ENCODE data around the gene TGFBRAP1. TPM values are rescaled to one million over a fixed set of nuclear protein-coding genes. Genes with fewer than 3 reads are reported as not detected.
A peak's percentile ranks its signal among the peaks of the same experiment; 100 is the strongest.

The TGFBRAP1 gene
- total and polyA plus RNA-seq, 2 experiments from 2014 or later = 8.5 to 11.3 TPM

- Histone ChIP-seq H3K27me3 (replicated peaks; ENCODE audit: insufficient read depth) (no peaks in the 10 kb centered on the region), H3K4me1 (ENCODE audit: insufficient read depth) (peaks cover 34% of the 10 kb centered on the region), H3K27ac (peak overlapping the region; percentile 68; the same call in 1 of the 2 replicates), H3K4me2 (ENCODE audit: unreplicated experiment) (no peak overlapping the region), H3K9ac (no peak overlapping the region), H3K9me2 (ENCODE audit: insufficient read depth) (no peaks in the 10 kb centered on the region), H3K36me3 (ENCODE audit: low read depth) (peaks cover 92% of the 10 kb centered on the region), H3K9me3 (ENCODE audit: low read depth) (no peaks in the 10 kb centered on the region), H3F3A (ENCODE audit: insufficient read depth) (peaks cover 97% of the 10 kb centered on the region), H2AFZ (no peak overlapping the region), H3K79me2 (ENCODE audit: insufficient read depth) (peaks cover 53% of the 10 kb centered on the region), H3K4me3 (no peak overlapping the region), H4K20me1 (ENCODE audit: insufficient read depth) (no peaks in the 10 kb centered on the region)
- no peak for TF ChIP-seq EZH2phosphoT487 (IDR thresholded peaks at IDR 0.05; ENCODE audit: insufficient read depth, low read depth)
- no peak for TF ChIP-seq EZH2 (IDR thresholded peaks at IDR 0.05; ENCODE audit: insufficient read depth, poor library complexity, severe bottlenecking)
- 90 to 96% methylated on average over 11 of the region's 11 CpGs for WGBS, 2 experiments (ENCODE audit: low coverage in 1 of 2, low lambda C conversion rate in 2 of 2, missing lambda C conversion rate in 2 of 2)
- DNase-seq = no peak
- in situ Hi-C loops (cut with MboI) = no loop called here
Measured at GRCh38 chr2:105361102-105361889, 31.8 kb upstream of the TGFBRAP1 start.

GRCh38 chr2:105358593-105358992 is 29.1 kb upstream of the TGFBRAP1 start:
- 62 to 69% methylated on average over 6 of the region's 6 CpGs for WGBS, 2 experiments (ENCODE audit: low coverage in 1 of 2, low lambda C conversion rate in 2 of 2, missing lambda C conversion rate in 2 of 2)
- Histone ChIP-seq H3K36me3 (ENCODE audit: low read depth) (peaks cover 65% of the 10 kb centered on the region), H2AFZ (no peak overlapping the region), H3K9me3 (ENCODE audit: low read depth) (no peaks in the 10 kb centered on the region), H3K4me3 (no peak overlapping the region), H4K20me1 (ENCODE audit: insufficient read depth) (no peaks in the 10 kb centered on the region), H3K9me2 (ENCODE audit: insufficient read depth) (no peaks in the 10 kb centered on the region), H3K27ac (peak overlapping the region; percentile 26; the same call in 1 of the 2 replicates), H3K9ac (no peak overlapping the region), H3K27me3 (replicated peaks; ENCODE audit: insufficient read depth) (no peaks in the 10 kb centered on the region), H3K4me1 (ENCODE audit: insufficient read depth) (peaks cover 10% of the 10 kb centered on the region; the same call in 1 of the 2 replicates), H3K4me2 (ENCODE audit: unreplicated experiment) (no peak overlapping the region), H3F3A (ENCODE audit: insufficient read depth) (peaks cover 94% of the 10 kb centered on the region), H3K79me2 (ENCODE audit: insufficient read depth) (peaks cover 30% of the 10 kb centered on the region)
- in situ Hi-C loops (cut with MboI) = loop anchor here (10.0 kb wide), 1 partner anchor 166 kb away; no protein-coding TSS in a partner anchor
- DNase-seq = no peak
- TF ChIP-seq EZH2phosphoT487 (IDR thresholded peaks at IDR 0.05; ENCODE audit: insufficient read depth, low read depth) = no peak
- no peak for TF ChIP-seq EZH2 (IDR thresholded peaks at IDR 0.05; ENCODE audit: insufficient read depth, poor library complexity, severe bottlenecking)

GRCh38 chr2:105357122-105357521 is 27.6 kb upstream of the TGFBRAP1 start:
- Histone ChIP-seq H3K9me2 (ENCODE audit: insufficient read depth) (no peaks in the 10 kb centered on the region), H3K36me3 (ENCODE audit: low read depth) (peaks cover 51% of the 10 kb centered on the region), H3K9me3 (ENCODE audit: low read depth) (no peaks in the 10 kb centered on the region), H3K4me3 (no peak overlapping the region), H2AFZ (no peak overlapping the region), H3F3A (ENCODE audit: insufficient read depth) (peaks cover 90% of the 10 kb centered on the region), H3K4me2 (ENCODE audit: unreplicated experiment) (no peak overlapping the region), H3K79me2 (ENCODE audit: insufficient read depth) (peaks cover 15% of the 10 kb centered on the region), H3K9ac (no peak overlapping the region), H3K27me3 (replicated peaks; ENCODE audit: insufficient read depth) (no peaks in the 10 kb centered on the region), H3K4me1 (ENCODE audit: insufficient read depth) (peaks cover 4% of the 10 kb centered on the region; the same call in 1 of the 2 replicates), H3K27ac (peak overlapping the region; percentile 20), H4K20me1 (ENCODE audit: insufficient read depth) (no peaks in the 10 kb centered on the region)
- TF ChIP-seq EZH2phosphoT487 (IDR thresholded peaks at IDR 0.05; ENCODE audit: insufficient read depth, low read depth) = no peak
- TF ChIP-seq EZH2 (IDR thresholded peaks at IDR 0.05; ENCODE audit: insufficient read depth, poor library complexity, severe bottlenecking) = no peak
- in situ Hi-C loops (cut with MboI) = loop anchor here (10.0 kb wide), 1 partner anchor 168 kb away; no protein-coding TSS in a partner anchor
- WGBS, 2 experiments (ENCODE audit: low coverage in 1 of 2, low lambda C conversion rate in 2 of 2, missing lambda C conversion rate in 2 of 2) = 100% methylated on average over 1 of the region's 1 CpG
- no peak for DNase-seq

DNA sequence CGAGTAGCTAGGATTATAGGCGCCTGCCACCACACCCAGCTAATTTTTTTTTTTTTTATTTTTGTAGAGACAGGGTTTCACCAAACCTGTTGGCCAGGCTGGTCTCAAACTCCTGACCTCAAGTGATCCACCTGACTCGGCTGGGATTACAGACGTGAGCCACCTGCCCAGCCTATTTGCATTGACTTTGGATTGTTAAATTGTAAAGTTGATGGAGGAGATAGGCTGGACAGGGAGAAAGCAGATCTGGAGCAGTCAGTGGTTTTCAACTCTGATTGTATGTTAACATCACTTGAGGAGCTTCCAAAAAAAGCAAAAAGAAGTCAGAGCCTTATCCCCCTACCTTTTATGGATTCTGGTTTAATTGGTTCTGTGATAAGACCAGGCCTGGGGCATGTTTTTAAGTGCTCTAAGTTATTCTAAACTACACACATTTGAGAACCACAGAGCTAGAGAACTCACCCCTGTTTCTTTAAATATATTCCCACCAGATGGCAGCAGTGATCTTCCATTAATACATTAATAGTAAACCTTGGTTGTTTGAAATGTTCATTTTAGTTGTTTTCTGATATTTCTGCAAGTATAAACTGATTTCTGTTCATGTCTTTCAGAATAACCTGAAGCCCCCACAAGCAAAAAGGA is 15.3 kb upstream of the TGFBRAP1 start:
- no peak overlapping the region for H3K27ac ChIP-seq
- TF ChIP-seq EZH2phosphoT487 (IDR thresholded peaks at IDR 0.05; ENCODE audit: insufficient read depth, low read depth) (no peak), EZH2 (IDR thresholded peaks at IDR 0.05; ENCODE audit: insufficient read depth, poor library complexity, severe bottlenecking) (no peak)
- WGBS, 2 experiments (ENCODE audit: low coverage in 1 of 2, low lambda C conversion rate in 2 of 2, missing lambda C conversion rate in 2 of 2) = 81 to 85% methylated on average over 3 to 4 of the region's 4 CpGs
- peak; percentile 74 for DNase-seq
- H3K9ac ChIP-seq = no peak overlapping the region
- H3K4me2 ChIP-seq (ENCODE audit: unreplicated experiment) = no peak overlapping the region
- H3K4me3 ChIP-seq = no peak overlapping the region
- H2AFZ ChIP-seq = no peak overlapping the region
- H3K9me3 ChIP-seq (ENCODE audit: low read depth) = no peaks in the 10 kb centered on the region
- H3F3A ChIP-seq (ENCODE audit: insufficient read depth) = peaks cover 34% of the 10 kb centered on the region
- no peaks in the 10 kb centered on the region for H4K20me1 ChIP-seq (ENCODE audit: insufficient read depth)
- in situ Hi-C loops (cut with MboI) = no loop called here
- H3K79me2 ChIP-seq (ENCODE audit: insufficient read depth) = peaks cover 33% of the 10 kb centered on the region
- no peaks in the 10 kb centered on the region for H3K9me2 ChIP-seq (ENCODE audit: insufficient read depth)
- peaks cover 61% of the 10 kb centered on the region for H3K36me3 ChIP-seq (ENCODE audit: low read depth)
- H3K27me3 ChIP-seq (replicated peaks; ENCODE audit: insufficient read depth) = no peaks in the 10 kb centered on the region
- H3K4me1 ChIP-seq (ENCODE audit: insufficient read depth) = no peaks in the 10 kb centered on the region
